ENCODE results near the gene PDZK1IP1.

PDZK1IP1 gene, protein sequence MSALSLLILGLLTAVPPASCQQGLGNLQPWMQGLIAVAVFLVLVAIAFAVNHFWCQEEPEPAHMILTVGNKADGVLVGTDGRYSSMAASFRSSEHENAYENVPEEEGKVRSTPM

DNA sequence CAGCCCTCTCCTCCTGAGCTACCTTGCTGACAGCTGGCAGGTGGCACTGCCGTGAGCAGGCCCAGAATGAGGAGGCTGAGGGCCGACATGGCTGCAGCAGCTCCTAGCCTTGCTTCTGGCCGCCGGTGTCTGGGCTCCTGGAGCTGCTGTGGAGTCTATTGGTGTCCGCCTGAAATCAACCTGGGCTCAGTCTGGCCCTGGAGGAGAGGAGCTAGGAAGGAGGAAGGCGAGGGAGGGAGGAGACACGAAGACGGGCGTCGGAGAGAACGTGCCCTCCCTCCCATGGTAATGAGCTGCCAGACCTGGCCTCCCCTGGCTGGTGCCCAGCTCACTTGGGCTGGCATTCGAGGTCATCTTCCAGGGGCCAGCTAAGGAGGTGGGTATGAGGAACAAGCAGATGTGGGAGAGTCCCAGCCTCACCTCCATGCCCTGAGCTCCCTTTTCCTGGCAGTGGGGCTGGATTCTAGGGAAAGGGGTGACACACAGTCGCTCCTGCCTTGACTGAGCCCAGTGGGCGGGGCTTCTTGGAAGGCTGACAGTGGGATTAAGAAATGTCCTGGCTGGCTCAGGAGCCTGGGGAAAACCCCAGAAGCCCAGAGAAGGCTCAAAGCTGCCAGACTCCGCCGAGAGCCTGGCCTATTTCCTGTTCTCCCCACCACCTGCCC, at the start of gene PDZK1IP1:
PDZK1IP1 (minus strand) TSS at position 193 of the 665 bp plus-strand sequence; CDS start at position 89, 104 bp downstream.
- H3K4me3 ChIP-seq (replicated peaks in 1 of 2; ENCODE audit: low read depth in 2 of 2, low read length in 2 of 2): no peak within 1 kb of the TSS
- TF ChIP-seq, protein P1, sequence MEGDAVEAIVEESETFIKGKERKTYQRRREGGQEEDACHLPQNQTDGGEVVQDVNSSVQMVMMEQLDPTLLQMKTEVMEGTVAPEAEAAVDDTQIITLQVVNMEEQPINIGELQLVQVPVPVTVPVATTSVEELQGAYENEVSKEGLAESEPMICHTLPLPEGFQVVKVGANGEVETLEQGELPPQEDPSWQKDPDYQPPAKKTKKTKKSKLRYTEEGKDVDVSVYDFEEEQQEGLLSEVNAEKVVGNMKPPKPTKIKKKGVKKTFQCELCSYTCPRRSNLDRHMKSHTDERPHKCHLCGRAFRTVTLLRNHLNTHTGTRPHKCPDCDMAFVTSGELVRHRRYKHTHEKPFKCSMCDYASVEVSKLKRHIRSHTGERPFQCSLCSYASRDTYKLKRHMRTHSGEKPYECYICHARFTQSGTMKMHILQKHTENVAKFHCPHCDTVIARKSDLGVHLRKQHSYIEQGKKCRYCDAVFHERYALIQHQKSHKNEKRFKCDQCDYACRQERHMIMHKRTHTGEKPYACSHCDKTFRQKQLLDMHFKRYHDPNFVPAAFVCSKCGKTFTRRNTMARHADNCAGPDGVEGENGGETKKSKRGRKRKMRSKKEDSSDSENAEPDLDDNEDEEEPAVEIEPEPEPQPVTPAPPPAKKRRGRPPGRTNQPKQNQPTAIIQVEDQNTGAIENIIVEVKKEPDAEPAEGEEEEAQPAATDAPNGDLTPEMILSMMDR (IDR thresholded peaks at IDR 0.05; ENCODE audit: low read depth, low read length): no peak
- peak; percentile 85 to 93 for DNase-seq (ENCODE audit: low read depth in 2 of 2)

GRCh38 chr1:47238935-47239592, 49.2 kb upstream of the PDZK1IP1 start:
- no peak for DNase-seq (ENCODE audit: low read depth in 2 of 2)
- no peak overlapping the region for H3K4me3 ChIP-seq (replicated peaks in 1 of 2; ENCODE audit: low read depth in 2 of 2, low read length in 2 of 2)
- TF ChIP-seq, protein P1 (IDR thresholded peaks at IDR 0.05; ENCODE audit: low read depth, low read length): no peak

DNA sequence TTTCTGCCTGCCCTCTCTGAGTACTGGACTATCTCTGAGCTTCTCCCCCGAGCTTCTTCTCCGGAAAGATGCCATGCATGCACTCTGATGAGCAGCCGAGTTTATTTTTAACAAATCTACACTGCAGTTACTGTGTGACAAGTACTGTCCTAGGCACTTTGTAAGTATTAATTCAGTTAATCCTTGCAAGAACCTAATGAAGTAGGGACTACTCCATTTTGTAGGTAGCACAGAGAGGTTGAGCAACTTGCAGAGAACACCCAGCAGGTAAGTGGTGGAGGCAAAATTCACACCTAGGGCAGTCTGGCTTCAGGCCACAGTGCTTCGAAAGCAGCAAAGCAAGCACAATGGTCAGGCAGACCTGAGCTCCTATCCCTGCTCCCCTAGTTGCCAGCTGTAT, 46.0 kb upstream of the PDZK1IP1 start:
- DNase-seq (ENCODE audit: low read depth in 2 of 2): no peak
- TF ChIP-seq, protein P1 (IDR thresholded peaks at IDR 0.05; ENCODE audit: low read depth, low read length): no peak
- H3K4me3 ChIP-seq (replicated peaks in 1 of 2; ENCODE audit: low read depth in 2 of 2, low read length in 2 of 2): no peak overlapping the region

- no peak for DNase-seq (ENCODE audit: low read depth in 2 of 2)
- H3K4me3 ChIP-seq (replicated peaks in 1 of 2; ENCODE audit: low read depth in 2 of 2, low read length in 2 of 2): no peak overlapping the region
- TF ChIP-seq, protein P1 (IDR thresholded peaks at IDR 0.05; ENCODE audit: low read depth, low read length): no peak
Observed at GRCh38 chr1:47235241-47235681, 45.4 kb upstream of the PDZK1IP1 start.

- no peak overlapping the region for H3K4me3 ChIP-seq (replicated peaks in 1 of 2; ENCODE audit: low read depth in 2 of 2, low read length in 2 of 2)
- no peak for DNase-seq (ENCODE audit: low read depth in 2 of 2)
- TF ChIP-seq, protein P1 (IDR thresholded peaks at IDR 0.05; ENCODE audit: low read depth, low read length): no peak
Observed at GRCh38 chr1:47233186-47233585, 43.4 kb upstream of the PDZK1IP1 start.

- TF ChIP-seq, protein P1 (IDR thresholded peaks at IDR 0.05; ENCODE audit: low read depth, low read length): no peak
- peak within 1 kb of the TSS; percentile 18 to 23 for H3K4me3 ChIP-seq (replicated peaks in 1 of 2; ENCODE audit: low read depth in 2 of 2, low read length in 2 of 2)
Observed at GRCh38 chr1:47232187-47232874, 42.5 kb upstream of the PDZK1IP1 start, which contains the start of gene TAL1. TSS of gene TAL1 (minus strand) at chr1:47232225. CDS start at chr1:47225888, 6,337 bp downstream.

More at GRCh38 chr1:47232187-47232874, 42.5 kb upstream of the PDZK1IP1 start, which contains the start of gene TAL1:
- DNase-seq (ENCODE audit: low read depth in 2 of 2): peak in 1 of 2 donors; percentile 9
